Activated gamma-delta T cell (primary cell): ENCODE data around the gene ACP4.
"Not testable (repeated sequence)": the region's sequence is repeated elsewhere in the genome, so short reads cannot be mapped to it uniquely, and the experiment has no call there.

ENCODE experiments used
- DNase-seq: peaks from one replicate; lab custom pipeline; 2025; lab: John Stamatoyannopoulos, UW

ACP4 gene

GRCh38 chr19:50776131-50776530, 14.1 kb upstream of the ACP4 start:
- DNase-seq = no peak

DNA sequence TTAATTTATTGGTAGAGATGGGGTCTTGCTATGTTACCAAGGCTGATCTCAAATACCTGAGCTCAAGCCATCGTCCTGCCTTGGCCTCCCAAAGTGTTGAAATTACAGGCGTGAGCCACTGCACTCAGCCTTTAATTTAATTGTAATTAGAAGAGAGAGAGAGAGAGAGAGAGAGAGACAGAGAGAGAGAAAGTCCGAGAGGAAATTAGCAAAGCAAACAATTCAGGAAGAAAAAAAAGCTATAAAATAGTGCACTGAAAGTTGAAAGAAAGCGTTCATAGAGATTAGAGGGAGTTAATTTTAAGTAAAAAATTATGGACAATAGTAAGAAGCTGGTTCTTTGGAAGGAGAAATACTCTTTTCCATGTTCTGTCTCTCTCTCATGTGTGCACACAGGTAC, 13.0 kb upstream of the ACP4 start:
- DNase-seq = no peak

DNA sequence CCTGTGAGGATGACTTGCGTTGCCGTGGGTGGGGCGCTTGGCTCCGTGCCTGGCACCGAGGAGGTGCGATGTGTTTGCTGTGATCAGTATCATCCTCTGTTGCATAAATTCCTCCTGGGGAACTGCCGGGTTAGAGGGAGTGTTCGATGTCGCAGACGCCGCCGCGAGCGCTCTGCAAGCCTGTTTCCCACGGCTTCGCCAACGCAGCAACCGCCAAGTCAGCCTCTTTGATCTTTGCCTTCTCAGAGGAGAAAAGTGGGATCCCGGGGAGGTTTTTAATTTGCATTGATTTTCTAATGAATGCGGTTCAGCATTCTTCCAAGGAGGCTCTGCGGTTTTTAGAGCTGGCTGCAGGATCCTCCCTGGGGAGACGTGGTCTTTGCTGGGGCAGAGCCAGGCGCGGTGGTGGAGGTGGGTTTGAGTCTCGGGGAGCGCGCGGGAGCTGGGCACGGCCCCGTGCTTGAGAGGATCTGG, 12.3 kb upstream of the ACP4 start:
- DNase-seq = no peak

- no peak for DNase-seq
These were observed 11.2 kb upstream of the ACP4 start for GRCh38 chr19:50778906-50779430.

GRCh38 chr19:50779504-50780457, 10.4 kb upstream of the ACP4 start:
- DNase-seq = no peak

- DNase-seq = no peak
These were observed 9.3 kb upstream of the ACP4 start for GRCh38 chr19:50780753-50781435.

- not testable (repeated sequence) for DNase-seq
These were observed 6.4 kb upstream of the ACP4 start for GRCh38 chr19:50783848-50784152.

- no peak for DNase-seq
These were observed 5.5 kb upstream of the ACP4 start for GRCh38 chr19:50784710-50785109.

GRCh38 chr19:50785329-50785728, 4.9 kb upstream of the ACP4 start:
- no peak for DNase-seq

DNA sequence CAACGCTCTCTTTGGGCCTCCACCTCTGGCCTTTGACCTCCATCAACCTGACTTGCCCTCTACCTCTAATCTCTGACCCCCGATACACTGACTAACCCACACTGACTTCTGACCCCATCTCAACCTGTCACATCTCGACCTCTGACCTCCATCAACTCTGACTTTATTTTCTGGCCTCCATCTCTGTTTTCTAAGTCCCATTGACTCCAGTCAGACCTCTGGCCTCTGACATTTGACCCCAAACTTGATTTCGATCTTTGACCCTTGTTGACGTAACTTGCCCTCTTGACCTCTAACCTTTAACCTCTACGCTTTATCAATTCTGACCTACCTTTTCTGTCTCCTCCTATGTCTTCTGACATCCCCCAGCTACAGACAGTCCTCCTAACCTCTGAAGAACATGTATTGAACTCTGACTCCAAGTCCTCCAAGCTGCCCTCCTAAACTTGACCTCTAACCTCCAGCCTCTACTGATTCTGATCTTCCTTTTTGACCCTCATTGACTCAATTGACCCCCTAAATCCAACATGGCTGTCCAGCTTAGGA, 780 bp downstream of the ACP4 start:
- no peak for DNase-seq

DNA sequence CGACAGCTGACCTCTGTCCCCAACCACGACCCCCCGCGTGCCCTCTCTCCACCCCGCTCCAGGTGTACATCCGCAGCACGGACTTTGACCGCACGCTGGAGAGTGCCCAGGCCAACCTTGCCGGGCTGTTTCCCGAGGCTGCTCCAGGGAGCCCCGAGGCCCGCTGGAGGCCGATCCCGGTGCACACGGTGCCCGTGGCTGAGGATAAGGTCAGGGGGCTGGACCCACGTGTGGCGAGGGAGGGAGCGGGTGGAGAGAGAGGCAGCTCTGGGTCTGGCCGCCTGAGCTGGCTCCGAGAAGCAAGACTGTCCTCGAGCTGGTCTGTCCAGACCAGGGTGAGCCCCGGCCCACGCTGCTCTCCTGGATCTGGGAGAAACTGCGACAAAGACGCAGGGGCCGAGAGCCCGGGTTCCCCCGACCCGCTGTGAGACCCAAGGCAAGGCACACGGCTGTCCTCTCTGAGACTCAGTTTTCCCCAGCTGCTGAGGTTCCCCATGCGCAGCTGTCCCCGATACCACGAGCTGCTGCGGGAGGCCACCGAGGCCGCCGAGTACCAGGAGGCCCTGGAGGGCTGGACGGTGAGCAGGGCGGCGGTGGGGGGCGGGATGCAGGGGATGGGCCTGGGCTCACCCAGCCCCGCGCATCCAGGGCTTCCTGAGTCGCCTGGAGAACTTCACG, 1.5 kb downstream of the ACP4 start:
- no peak for DNase-seq

- no peak for DNase-seq
These were observed 2.3 kb downstream of the ACP4 start for GRCh38 chr19:50792272-50793250.

DNA sequence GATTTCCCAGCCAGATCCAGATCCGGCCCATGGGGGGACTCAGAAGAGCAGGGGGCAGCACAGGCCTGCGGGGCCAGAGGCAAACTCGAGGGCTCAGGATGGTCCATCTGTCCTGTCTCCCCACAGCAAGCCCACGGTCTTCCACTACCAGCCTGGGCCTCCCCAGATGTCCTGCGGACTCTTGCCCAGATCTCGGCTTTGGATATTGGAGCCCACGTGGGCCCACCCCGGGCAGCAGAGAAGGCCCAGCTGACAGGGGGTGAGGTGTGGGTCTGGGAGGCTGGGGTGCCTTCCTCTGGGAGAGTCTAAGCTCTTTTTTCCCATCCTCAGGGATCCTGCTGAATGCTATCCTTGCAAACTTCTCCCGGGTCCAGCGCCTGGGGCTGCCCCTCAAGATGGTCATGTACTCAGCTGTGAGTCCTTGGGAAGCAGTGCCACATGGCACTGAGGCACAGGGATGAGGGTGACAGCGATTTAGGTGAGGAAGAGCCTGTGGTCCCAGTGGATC, 3.4 kb downstream of the ACP4 start:
- no peak for DNase-seq

DNA sequence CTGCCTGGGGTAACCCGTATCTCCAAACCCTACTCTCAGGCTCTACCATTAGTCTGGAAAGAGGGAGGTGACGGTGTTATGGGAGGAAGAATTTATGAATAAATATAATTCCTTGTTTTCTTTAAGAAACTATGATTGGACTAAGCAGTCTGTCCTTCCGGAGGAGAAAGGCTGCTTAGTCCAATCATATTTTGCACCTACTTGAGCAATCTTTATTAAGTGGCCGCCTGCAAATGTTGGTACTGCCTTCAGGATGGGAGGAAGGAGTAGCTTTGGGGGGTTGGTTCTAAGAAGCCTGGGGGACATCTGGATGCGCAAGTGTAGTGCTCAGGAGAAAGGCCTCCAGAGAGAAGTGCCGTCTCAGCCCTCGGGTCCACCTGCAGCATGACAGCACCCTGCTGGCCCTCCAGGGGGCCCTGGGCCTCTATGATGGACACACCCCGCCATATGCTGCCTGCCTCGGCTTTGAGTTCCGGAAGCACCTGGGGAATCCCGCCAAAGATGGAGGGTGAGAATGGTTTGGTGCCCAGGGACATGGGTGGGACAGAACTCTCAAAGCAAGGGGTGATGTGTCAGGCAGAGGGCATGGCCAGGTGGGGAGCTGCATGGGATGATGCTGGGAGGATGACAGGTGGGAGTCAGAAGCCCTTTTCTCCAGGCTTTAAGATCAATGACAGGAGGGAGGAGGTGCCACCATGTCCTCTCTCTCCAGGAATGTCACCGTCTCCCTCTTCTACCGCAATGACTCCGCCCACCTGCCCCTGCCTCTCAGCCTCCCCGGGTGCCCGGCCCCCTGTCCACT, 4.1 kb downstream of the ACP4 start:
- DNase-seq = no peak

- no peak for DNase-seq
These were observed 4.9 kb downstream of the ACP4 start for GRCh38 chr19:50794876-50795663.

DNA sequence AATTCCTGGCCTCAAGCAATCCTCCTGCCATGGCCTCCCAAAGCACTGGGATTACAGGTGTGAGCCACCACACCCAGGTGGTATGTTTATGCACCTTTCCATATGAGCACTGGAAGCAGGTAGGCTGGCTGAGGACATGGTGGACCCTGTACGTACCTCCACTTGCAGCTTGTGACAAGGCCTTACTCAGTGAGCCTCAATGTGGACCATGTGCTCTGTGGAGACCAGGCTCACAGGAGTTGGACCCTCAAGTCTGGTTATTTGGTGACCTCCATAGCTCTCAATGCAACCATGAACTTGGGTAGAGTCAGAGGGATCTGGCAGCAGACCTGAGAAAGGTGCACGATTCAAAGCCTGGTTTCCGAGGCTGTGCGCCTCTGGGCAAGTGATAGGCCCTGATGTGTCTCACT, 5.5 kb downstream of the ACP4 start:
- DNase-seq = no peak

- DNase-seq = no peak
These were observed 6.0 kb downstream of the ACP4 start for GRCh38 chr19:50796128-50796633.

DNA sequence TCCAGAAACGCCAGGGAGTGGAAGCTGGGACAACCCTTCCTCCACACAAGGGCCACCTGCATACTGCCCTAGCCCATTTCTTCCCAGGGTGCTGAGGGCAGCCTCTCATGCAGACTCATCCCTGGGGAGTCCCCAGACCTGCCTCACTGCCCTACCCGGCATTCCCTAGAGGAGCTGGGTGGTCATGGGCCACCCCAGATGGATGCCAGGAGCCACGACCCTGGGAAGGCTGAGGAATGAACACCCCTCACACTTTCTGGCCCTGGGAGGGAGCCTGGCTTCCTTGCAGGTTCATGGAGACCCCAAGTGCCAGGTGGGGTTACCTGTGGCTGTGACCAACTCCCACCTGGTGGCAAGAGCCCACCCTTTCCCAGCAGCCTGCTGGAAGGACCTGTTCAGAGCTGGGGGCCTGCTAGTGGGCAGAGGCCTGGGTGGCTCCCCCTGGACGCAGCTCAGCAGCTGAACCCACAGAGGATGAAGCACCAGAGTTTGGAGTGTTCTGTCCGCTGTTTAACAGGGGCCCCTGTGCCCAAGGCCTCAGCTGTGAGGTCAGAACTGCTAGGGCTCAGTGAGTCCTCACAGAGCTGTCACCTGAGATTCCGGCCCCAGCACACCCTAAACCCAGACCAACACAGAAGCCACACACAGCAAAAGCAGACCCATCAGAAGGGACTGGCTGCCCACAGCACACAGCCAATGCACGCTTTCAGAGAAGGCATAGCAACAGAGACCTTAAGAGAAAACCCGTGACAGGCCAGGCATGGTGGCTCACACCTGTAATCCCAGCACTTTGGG, 6.6 kb downstream of the ACP4 start:
- DNase-seq = no peak
